Measurements from ENCODE around the gene BTBD9.
A peak's percentile ranks its signal among the peaks of the same experiment; 100 is the strongest.
"Not testable (repeated sequence)": the region's sequence is repeated elsewhere in the genome, so short reads cannot be mapped to it uniquely, and the experiment has no call there.

The BTBD9 gene

DNA sequence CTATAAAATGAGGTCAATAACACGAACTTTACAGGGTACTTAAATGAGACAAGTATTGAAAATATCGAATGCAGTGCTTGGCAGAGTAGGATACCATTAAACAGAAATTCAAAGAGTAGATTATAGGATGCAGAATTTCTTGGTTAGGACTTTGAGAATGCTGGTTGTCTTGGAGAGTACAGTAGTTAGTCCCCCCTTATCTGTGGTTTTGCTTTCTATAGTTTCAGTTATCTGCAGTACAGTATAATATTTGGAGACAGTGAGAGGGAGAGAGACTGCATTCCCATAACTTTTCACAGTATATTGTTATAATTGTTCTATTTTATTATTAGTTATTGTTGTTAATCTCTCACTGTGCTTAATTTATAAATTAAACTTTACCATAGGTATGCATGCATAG is 290.5 kb downstream of the BTBD9 start:
- no peak for DNase-seq (ENCODE audit: low spot score)
- FAIRE-seq, result no peak

DNA sequence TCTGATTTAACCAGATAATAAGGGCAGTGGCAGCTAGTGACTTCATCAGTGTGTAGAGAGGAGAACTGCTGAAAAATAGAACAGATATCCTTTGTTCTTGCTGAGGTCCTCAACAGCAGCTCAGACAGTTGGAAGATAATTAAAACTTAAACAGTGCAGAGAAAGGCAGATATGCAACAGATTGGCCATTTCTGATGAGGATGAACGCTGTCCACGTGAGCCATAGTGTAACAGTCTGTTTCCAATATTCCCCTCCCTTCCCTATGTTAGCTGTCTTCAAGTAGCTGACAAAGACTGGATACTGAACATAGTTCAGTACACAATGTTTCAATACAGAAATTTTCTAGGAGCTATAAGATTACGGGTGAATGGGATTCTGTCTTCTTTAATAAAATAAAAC is 291.4 kb downstream of the BTBD9 start:
- DNase-seq (ENCODE audit: low spot score) (no peak), FAIRE-seq (no peak)

DNA sequence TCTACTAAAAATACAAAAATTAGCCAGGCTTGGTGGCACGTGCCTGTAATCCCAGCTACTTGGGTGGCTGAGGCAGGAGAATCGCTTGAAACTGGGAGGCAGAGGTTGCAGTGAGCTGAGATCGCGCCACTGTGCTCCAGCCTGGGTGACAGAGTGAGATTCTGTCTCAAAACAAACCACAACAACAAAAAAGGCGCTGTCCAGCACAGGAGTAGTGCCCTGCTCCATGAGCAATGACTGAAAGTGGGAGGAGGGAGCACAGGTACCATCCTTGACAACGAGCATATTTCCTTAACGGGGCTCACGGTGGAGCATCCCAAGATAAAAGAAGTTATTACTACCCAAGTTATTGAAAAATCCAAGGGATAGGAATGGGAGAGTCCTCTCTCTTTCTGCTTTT is 291.9 kb downstream of the BTBD9 start:
- DNase-seq (ENCODE audit: low spot score); FAIRE-seq: not testable (repeated sequence)

DNA sequence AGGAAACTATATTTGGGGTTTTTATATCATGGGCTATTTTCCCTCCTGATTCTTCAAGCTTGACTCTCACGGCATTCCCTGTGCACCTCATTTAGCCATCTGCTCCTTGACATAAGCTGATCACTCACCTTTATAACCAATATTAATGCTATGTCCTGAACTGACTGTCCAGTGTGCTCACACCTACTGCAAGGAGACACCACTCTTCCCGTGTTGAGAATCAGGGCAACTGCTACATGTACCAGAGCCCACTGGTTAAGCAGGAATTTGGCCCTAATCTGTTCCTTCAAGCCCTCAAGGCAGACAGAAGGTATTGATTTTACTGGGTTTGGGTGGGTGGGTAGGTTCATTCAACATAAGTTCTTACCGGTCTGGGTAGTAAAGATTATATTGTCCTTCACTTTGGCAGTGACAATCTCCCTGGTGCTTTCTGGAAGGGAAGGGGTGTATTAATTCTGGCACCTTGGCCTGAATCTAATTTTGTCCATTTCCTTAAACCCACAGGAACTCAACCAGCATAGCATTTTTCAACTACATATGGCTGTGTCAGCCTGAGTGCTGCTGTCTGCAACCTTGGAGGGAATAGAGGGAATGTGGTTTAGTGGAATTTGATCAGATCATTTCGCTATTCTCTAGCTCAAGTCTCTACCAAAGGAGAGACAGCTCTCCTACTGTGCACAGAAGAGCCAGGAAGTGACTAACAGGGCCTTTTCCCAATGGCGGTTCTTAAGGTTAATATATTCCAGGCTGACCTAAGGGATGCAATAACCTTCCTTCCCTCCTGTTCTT is 293.2 kb downstream of the BTBD9 start:
- peak; percentile 51 for DNase-seq (ENCODE audit: low spot score)
- no peak for FAIRE-seq

DNA sequence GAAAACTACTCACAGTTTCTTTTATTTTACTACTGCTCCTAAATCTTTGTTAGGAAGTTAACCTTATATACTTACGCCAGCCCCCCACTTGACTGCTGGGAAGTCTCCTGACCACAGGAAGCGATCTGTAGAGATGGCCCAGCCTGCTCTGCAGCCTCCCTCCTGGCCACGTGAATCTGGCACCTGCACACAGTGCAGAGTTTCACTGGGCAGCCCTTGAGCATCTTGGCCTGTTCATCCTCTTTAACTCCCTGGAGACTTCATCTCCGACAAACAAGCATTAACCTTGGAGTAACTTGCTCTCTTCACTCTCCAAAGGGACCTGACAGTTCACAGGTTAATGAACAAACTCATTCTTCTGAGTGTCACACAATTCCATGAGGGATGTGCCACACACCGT is 294.1 kb downstream of the BTBD9 start:
- FAIRE-seq, result no peak
- DNase-seq (ENCODE audit: low spot score), result no peak

DNA sequence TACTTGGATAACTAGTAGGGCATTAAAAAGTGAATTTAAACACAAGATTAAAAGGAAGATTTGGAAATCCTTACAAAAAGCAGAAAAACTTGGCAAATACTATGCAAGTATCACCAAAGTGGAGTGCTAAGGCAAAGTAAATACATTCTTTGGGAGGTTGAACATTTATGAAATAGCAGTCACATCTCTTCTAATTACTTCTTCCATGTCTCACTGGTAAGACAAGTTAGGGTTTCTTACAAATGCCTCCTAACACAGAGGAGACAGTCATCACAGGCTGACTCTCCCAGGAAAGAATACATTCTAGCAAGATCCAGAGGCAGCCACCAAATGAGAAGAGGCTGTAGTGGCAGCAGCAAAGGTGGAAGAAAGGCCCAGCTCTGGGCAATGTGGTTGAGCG is 298.2 kb downstream of the BTBD9 start:
- no peak for DNase-seq (ENCODE audit: low spot score)
- FAIRE-seq, result no peak

DNA sequence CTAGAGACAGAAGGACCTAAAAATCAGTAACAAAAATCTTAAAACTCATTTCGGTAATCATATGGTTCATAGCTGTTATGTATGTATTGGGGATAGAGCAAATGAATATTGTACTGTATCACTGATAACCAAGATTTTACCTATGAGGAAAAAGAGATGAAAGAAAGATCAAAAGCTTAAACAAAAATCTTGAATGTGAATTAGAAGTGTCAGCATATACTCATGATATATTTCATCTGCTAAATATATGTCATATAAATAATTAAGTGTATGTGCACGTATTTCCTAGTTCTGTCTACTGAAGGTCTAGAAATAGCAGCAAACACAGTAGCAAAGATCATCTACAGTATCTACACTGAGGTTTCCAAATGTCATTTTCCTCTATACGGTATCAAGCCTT is 299.8 kb downstream of the BTBD9 start:
- no peak for DNase-seq (ENCODE audit: low spot score)
- FAIRE-seq, result no peak

DNA sequence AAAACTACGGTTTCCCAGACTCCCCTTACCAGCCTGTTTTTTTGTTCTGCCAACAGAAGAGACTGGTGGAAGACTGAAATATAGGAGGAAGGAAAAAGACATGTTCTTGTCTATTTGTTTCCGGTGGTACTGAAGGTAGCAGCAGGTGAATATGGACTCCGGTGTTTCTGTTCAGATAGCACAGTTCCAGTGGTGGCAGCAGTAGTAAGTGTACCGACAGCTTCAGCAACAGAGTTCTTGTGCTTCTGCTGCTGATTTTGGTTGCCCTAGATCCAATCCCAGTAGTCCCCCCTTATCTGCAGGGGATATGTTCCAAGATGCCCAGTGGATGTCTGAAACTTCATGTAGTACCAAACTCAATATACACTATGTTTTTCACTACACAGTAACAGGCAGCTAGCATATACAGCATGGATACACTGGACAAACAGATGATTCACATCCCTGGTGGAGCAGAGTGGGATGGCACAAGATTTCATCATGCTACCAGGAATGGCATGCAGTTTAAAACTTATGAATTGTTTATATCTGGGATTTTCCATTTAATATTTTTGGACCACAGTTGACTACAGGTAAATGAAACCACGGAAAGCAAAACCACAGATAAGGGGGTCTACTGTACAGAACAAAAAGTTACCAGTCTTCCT is 301.8 kb downstream of the BTBD9 start:
- peak; percentile 17 for FAIRE-seq
- DNase-seq (ENCODE audit: low spot score), result peak; percentile 23

DNA sequence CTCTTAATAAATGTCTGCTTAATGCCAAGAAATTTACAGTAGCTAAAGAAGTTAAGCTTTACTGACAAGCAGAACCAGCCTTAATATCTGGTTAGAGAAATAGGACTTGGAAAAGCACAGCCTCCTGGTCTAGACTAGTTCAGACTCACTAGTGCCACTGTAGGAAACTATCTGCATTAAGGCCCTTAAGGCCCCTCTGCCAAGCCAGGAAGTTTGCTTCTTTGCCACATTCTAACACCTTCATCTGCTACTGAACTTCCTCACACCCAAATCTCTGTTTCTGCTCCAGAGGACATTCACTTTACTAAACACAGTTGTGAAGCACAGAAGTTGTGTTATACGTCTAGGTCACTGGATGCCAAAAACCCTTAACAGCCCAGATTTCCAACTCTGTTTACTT is 302.8 kb downstream of the BTBD9 start:
- no peak for FAIRE-seq
- DNase-seq (ENCODE audit: low spot score), result no peak

DNA sequence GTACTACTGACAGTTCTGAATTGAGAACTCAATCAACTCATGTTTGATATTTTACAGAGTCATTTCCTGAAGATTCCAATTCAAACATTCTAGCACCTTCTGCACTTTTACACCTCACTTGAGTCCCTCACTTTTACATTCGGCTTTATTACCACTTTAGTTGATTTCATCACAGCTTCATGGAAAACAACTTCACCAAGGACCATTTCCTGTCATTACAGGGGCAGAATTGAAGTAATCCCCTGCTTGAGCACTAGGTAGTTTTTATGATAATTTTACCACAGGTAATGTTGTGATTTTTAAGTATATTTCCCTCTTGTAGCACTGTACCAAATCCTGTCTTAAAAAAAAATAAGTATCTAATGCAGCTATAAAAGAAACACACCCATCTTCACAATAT is 312.9 kb downstream of the BTBD9 start:
- FAIRE-seq, result no peak
- DNase-seq (ENCODE audit: low spot score), result no peak

DNA sequence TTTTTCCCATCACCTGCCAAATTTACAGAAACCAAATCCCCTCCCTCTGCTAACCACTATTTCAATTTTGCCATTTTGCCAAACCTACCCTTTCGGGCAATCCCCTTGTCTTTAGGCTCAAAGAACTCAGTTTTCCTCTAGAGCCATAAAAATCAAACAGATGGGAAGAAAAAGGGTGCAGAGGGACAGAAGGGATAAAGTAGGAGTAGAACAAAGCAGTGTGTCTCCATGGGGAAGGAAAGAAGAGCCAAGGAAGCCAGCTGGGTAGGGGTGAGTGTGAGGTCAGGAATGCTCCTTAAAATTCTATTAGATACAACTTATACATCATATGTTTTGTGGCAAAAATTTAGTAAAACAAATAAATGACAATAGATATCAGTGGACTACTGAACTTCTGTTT is 316.5 kb downstream of the BTBD9 start:
- DNase-seq (ENCODE audit: low spot score) (no peak), FAIRE-seq (no peak)

DNA sequence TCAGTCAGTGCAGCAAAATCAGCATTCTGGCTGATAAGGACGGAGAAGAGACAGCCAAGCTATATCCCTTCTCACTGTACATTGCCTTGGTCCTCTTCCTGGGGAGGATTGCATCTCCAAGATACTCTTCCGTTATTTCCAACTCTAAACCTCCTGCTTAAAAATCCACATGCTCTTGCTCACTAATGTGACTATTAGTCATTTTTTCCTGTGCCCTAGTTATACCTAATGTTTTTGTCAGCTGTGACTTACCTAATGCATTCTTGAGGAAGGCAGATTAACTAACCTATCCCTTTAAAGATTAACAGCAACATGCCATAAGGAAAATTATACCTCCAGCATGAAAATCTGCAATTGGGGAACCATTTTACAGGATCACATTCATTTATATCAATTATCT is 317.6 kb downstream of the BTBD9 start:
- no peak for FAIRE-seq
- no peak for DNase-seq (ENCODE audit: low spot score)

DNA sequence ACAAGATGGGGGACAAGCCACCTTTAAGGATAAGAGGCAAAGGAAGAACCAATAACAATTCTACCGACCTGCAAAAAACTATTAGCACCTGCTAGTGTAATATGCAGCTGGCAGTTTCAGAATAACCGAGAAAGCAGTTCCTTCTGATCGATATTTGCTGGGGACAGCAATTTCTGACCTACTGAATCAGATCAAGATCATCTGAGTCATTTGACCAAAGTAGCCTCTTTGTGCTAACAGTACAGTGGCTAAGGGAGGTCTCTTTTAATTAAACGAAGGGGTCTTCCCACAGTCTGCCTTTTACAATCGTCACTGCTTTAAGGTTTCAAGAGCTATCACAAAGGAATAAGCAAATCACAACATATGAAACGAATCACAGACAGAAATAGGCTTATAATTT is 318.9 kb downstream of the BTBD9 start:
- FAIRE-seq, result no peak
- no peak for DNase-seq (ENCODE audit: low spot score)

DNA sequence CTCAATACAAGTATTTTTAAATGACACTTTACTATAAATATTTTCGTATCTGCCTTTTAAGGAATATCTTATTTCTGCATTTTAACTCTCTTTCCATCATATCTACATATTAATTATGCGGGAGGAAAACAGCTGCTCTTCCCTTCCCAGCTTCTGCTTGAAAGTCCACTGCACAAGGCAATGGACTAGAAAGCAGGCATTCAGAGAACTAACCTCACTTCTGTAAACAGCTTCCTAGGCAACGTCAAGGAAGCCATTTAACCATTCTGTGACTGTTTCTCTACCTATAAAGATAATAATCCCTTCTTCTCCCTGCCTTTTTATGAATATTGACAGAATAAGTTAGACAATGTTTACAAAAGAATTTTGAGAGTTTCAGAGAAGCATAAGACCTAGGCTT is 319.4 kb downstream of the BTBD9 start:
- FAIRE-seq (no peak), DNase-seq (ENCODE audit: low spot score) (no peak)

DNA sequence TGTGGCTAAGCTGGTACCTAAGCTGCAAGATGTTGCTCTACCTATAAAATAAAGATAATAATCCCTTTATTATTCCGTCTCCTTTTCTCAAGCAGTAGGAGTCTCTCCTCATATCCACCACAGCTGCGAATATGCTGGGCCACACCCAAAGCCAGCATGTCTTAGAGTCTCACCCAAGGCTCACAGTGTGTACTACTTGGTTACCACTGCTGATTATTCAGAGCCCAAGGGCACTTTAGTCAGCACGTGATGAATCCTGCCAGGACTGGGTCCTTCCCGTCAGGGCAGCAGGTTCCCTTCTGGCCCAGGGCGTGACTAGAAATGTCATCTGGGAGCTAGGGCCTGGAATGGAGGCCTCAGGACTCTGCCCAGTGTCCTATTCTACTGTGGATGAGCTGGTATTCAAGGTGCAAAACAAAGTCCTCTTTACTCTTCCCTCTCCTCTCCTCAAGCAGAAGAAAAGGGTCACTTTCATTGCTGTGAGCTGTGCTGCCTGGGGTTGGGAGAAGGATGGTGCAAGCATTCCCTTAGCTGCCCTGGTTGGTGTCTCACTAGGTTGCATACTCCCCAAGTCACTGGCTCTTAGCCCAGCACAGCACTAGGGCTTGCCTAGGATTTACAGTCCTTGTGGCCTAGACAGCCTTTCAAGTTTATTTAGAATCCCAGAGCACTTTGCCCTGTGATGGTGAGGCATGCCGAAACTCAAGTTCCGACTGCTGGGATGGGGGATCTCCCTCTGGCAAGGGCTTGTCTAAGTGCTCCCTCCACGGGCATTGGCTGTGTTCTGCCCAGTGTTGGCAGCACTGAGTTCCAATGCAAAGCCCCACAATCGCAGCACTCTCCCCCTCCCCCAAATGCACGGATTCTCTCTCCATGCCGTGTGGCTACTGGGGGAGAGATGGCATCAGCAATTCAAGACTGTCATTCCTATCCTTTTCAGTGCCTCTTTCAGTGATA is 320.2 kb downstream of the BTBD9 start:
- DNase-seq (ENCODE audit: low spot score) (no peak), FAIRE-seq (no peak)

DNA sequence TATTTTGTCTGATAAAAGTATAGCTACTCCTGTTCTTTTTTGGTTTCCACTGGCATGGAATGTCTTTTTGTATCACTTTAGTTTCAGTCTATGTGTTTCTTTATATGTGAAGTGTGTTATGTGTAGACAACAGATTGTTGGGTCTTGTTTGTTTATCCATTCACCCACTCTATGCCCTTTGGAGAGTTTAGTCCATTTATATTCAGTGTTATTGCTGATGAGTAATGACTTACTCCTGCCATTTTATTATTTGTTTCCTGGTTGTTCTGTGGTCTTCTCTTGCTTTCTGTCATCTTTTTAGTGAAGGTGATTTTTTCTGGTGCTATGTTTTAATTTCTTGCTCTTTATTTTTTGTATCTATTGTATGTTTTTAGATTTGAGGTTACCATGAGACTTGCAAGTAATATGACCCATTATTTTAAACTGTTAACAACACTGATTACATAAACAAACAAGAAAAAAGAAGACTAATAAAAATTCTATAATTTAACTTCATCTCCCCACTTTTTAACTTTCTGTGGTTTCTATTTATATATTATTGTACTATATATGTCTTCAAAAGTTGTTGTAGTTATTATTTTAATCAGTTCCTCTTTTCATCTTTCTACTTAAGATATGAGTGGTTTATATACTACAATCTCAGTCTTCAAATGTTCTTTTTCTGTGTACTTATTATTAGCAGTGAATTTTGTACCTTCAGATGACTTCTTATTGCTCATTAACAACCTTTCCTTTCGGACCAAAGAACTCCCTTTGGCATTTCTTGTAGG is 323.4 kb downstream of the BTBD9 start:
- DNase-seq (ENCODE audit: low spot score), result no peak
- no peak for FAIRE-seq

DNA sequence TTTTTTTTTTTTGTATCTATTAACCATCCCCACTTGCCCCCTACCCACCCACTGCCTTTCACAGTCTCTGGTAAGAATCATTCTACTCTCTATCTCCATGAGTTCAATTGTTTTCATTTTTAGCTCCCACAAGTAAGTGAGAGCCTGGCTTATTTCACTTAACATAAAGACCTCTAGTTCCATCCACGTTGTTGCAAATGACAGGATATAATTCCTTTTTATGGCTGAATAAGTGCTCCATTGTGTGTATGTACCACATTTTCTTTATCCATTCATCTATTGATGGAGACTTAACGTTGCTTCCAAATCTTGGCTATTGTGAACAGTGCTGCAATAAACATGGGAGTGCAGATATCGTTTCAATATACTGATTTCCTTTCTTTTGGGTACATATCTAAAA is 328.5 kb downstream of the BTBD9 start:
- no peak for FAIRE-seq
- DNase-seq (ENCODE audit: low spot score), result no peak

DNA sequence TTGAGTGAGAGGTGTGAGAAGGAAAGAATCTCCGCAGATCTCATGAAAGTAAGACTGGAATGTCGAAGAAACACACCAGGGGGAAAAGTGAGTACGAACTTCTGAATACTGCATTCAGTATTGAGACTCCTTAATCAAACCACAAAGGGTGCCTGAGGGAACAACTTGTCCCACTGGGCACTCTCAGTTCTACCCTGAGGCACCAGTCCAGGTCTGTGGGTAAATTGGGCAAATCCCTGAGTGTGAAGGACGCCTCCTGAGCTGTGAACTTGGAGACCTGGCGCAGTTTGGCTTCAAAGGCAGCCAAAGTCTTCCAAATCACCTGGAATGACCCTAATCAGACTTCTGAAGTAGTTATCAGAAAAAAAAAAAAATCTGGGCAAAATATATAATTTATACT is 329.7 kb downstream of the BTBD9 start:
- no peak for FAIRE-seq
- DNase-seq (ENCODE audit: low spot score), result no peak

DNA sequence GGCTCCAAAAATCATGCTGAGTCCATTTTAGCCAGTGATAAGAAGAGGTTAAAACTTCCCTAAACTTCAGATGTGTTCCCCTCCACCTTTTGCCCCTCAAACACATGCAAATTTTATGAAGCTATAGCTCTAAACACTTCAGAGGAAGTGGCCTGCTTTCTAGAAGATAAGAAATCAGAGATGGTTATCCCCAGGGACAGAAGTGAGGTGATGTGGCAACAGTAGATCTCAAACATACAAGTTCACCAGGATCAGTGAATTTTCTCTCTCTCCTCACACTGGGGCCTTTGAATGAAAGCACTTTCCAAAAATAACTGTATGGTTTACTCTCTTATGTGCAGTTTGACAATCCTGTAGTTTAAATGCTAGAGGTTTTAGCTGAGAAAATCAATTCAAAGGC is 332.0 kb downstream of the BTBD9 start:
- DNase-seq (ENCODE audit: low spot score) (no peak), FAIRE-seq (no peak)

DNA sequence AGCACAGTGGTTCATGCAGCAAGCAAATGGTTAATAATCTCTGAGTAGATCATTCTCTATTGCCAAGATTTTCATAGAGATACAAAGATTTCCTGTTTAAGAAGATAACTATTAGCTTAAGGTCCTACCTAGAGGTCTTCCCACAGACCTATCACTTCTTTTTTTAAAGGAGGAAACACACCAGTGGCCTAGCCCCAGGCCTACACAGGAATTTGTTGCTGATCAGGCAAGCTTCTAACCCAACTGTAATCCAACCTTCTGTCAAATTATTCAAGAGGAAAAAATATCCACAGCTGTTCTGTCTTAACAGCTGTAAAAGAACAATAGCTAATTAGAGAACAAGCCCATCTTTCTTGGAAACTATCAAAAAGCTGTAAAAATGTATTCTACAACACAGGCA is 332.8 kb downstream of the BTBD9 start:
- FAIRE-seq (no peak), DNase-seq (ENCODE audit: low spot score) (no peak)

DNA sequence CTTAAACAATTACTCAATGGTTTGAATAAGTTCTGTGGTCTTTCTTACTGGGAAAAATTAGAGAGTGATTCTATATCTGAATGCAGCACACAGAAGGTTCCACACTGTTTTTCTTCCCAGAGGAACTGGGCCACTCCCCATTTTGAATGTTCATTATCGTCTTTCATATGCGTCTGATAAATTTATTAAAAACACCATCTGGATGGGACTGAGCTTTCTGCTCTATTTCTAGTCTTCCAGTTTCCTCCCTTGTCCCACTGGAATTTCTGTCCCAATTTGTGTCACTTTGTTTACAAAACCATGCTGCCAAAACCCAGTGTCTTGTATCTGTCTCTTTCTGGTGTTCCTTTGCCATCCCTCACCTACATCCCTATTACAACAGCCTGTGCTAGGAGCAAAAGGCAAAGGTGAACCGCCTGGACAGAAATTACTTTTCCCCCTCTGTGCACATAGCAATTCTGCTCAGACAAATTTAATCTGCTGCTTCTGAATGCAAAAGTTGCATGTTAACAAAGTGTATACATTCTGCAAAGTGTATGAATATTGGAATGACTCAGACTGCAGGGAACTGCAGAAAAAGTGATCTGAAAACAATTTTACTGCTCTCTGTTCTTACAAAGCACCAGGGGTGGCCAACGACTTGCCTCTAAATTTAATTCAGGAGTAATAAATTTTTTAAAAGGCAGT is 333.6 kb downstream of the BTBD9 start:
- no peak for DNase-seq (ENCODE audit: low spot score)
- no peak for FAIRE-seq

Data from urothelium cell line (cell line).